Measurements from ENCODE around the gene EEF1A2.

- TF ChIP-seq CTCF (IDR thresholded peaks at IDR 0.05; ENCODE audit: low read depth, low read length), result no peak
- no peak for TF ChIP-seq EZH2phosphoT487 (IDR thresholded peaks at IDR 0.05; ENCODE audit: low read depth)
Observed at GRCh38 chr20:63505281-63505680, 6.4 kb upstream of the EEF1A2 start.
